A549 (cell line): ENCODE data around the gene WSCD2. TPM values are rescaled to one million over a fixed set of nuclear protein-coding genes. Genes with fewer than 3 reads are reported as not detected.

Experiments used
- ATAC-seq, 2 experiments: fragments of 200-7000 bp in 1 of 2; fragments of >200 bp in 1 of 2; cut with Nextera tagmentation in 1 of 2; cut with Tn5 transposase in 1 of 2; 3 replicates each; pipeline versions ENCODE4 v1.8.0 to v1.9.1; 2018 to 2020; ENCODE audit warnings: mild to moderate bottlenecking in 1 of 2, moderate library complexity in 1 of 2
- CTCF ChIA-PET: fragments of 300-600 bp; sonication (Branson Sonifier 250); formaldehyde crosslinking; extraction: SDS; loops from one replicate; lab custom pipeline; 2021; ENCODE audit warnings: antibody characterized with exemption, inconsistent platforms; lab: Yijun Ruan, JAX
- POLR2A ChIA-PET: fragments of 350-600 bp; formaldehyde crosslinking; extraction: SDS; loops from one replicate; lab custom pipeline; 2021; ENCODE audit warnings: antibody characterized with exemption, inconsistent platforms; lab: Yijun Ruan, JAX
- DNase-seq, 2 experiments: peaks; one replicate each; pipeline versions ENCODE4 v3.0.0 to v3.0.0-alpha.2; 2011 to 2016; ENCODE audit warnings: low read depth in 1 of 2, low spot score in 1 of 2
- FAIRE-seq: peaks from 2 replicates; lab custom pipeline; 2011; peaks lifted over from hg19 to GRCh38; lab: Jason Lieb, UNC
- H3K27ac ChIP-seq, 2 experiments: fragments of >200 bp; sonication (Bioruptor Twin); formaldehyde crosslinking; 3 replicates each; pipeline ENCODE4 v1.5.1; 2016 to 2017
- H3K4me1 ChIP-seq: fragments of >200 bp; sonication (Bioruptor Twin); formaldehyde crosslinking; 3 replicates; pipeline ENCODE4 v1.6.1; 2016
- H3K4me2 ChIP-seq: fragments of >200 bp; sonication (Bioruptor Twin); formaldehyde crosslinking; 3 replicates; pipeline ENCODE4 v1.6.1; 2016
- H3K4me3 ChIP-seq: fragments of >200 bp; sonication (Bioruptor Twin); formaldehyde crosslinking; 3 replicates; pipeline ENCODE4 v1.5.1; 2016
- H3K9me3 ChIP-seq: fragments of >200 bp; sonication (Bioruptor Twin); formaldehyde crosslinking; 3 replicates; pipeline ENCODE4 v1.6.1; 2016
- ATOH8 ChIP-seq: fragments of 250-450 bp; sonication (Bioruptor Pico); IDR thresholded peaks from 2 replicates; pipeline ENCODE4 v1.5.0; 2020; ENCODE audit warnings: low read depth, mild to moderate bottlenecking, moderate library complexity
- BHLHE40 ChIP-seq: IDR thresholded peaks from 2 replicates; pipeline ENCODE4 v1.6.1; 2012; ENCODE audit warnings: low read depth, low read length, inconsistent platforms
- CHD2 ChIP-seq: fragments of 150-350 bp; IDR thresholded peaks from 2 replicates; pipeline ENCODE4 v1.6.1; 2014; ENCODE audit warnings: low read length; ENCODE audit not compliant: partially characterized antibody
- CHD4 ChIP-seq: fragments of 200-600 bp; sonication (generic); IDR thresholded peaks from 2 replicates; pipeline ENCODE4 v1.6.1; 2016; ENCODE audit warnings: antibody characterized with exemption, mild to moderate bottlenecking, borderline replicate concordance
- E2F6 ChIP-seq: IDR thresholded peaks from 2 replicates; pipeline ENCODE4 v1.6.1; 2012; ENCODE audit warnings: low read depth, borderline replicate concordance
- EHMT2 ChIP-seq: fragments of 200-600 bp; sonication (generic); IDR thresholded peaks from 2 replicates; pipeline ENCODE4 v1.6.1; 2016; ENCODE audit warnings: antibody characterized with exemption, low read depth, mild to moderate bottlenecking, moderate library complexity
- EP300 ChIP-seq, 2 experiments: fragments of >200 bp; sonication (Bioruptor Twin); formaldehyde crosslinking; IDR thresholded peaks; 2 replicates in 1 of 2; 3 replicates in 1 of 2; pipeline ENCODE4 v1.6.1; 2016 to 2017
- HEYL ChIP-seq: fragments of 250-450 bp; sonication (Bioruptor Pico); IDR thresholded peaks from 2 replicates; pipeline ENCODE4 v1.8.0; 2021; ENCODE audit warnings: mild to moderate bottlenecking, moderate library complexity
- JUN ChIP-seq, 2 experiments: fragments of >200 bp; sonication (Bioruptor Twin); formaldehyde crosslinking; IDR thresholded peaks; 2 replicates in 1 of 2; 3 replicates in 1 of 2; pipeline ENCODE4 v1.6.1; 2016 to 2017
- KDM1A ChIP-seq: fragments of 200-600 bp; sonication (generic); IDR thresholded peaks from 2 replicates; pipeline ENCODE4 v1.6.1; 2016; ENCODE audit warnings: low read depth, mild to moderate bottlenecking
- KDM5A ChIP-seq: fragments of 200-600 bp; sonication (generic); IDR thresholded peaks from 2 replicates; pipeline ENCODE4 v1.6.1; 2016; ENCODE audit warnings: antibody characterized with exemption, mild to moderate bottlenecking
- MAFK ChIP-seq: fragments of 450-650 bp; IDR thresholded peaks from 2 replicates; pipeline ENCODE4 v1.6.1; 2014; ENCODE audit not compliant: partially characterized antibody
- NFE2L2 ChIP-seq: fragments of 150-350 bp; conservative IDR thresholded peaks from 2 replicates; pipeline ENCODE4 v1.6.1; 2014; ENCODE audit warnings: low read length
- PBX3 ChIP-seq: IDR thresholded peaks from 2 replicates; pipeline ENCODE4 v1.6.1; 2012
- POLR2AphosphoS2 ChIP-seq: conservative IDR thresholded peaks from 2 replicates; pipeline ENCODE4 v1.6.1; 2012; ENCODE audit warnings: low read length, improper control_type of control experiment, inconsistent platforms
- REST ChIP-seq: fragments of 200-600 bp; sonication (generic); IDR thresholded peaks from 2 replicates; pipeline ENCODE4 v1.6.1; 2016; ENCODE audit warnings: antibody characterized with exemption, mild to moderate bottlenecking, moderate library complexity
- RFX5 ChIP-seq: fragments of 450-650 bp; IDR thresholded peaks from 2 replicates; pipeline ENCODE4 v1.7.1; 2014; ENCODE audit warnings: antibody characterized with exemption, mild to moderate bottlenecking, moderate library complexity
- SMC3 ChIP-seq: fragments of >200 bp; sonication (Bioruptor Twin); formaldehyde crosslinking; IDR thresholded peaks from 3 replicates; pipeline ENCODE4 v1.6.1; 2018; ENCODE audit warnings: inconsistent platforms
- SREBF2 ChIP-seq: fragments of 450-650 bp; IDR thresholded peaks from 2 replicates; pipeline ENCODE4 v1.6.1; 2014; ENCODE audit warnings: mild to moderate bottlenecking, moderate library complexity
- ZC3H11A ChIP-seq: fragments of 450-650 bp; IDR thresholded peaks from 2 replicates; pipeline ENCODE4 v1.6.1; 2014; ENCODE audit warnings: antibody characterized with exemption, mild to moderate bottlenecking
- WGBS: methylation state at CpG from one replicate; pipeline ENCODE4 v1.1.6; 2017; ENCODE audit errors: missing lambda C conversion rate; 5-methylcytosine and 5-hydroxymethylcytosine counted together
- polyA plus RNA-seq, 4 experiments: library from polyadenylated mRNA; depleted of rRNA in 3 of 4; stranded (reverse); fragments of >200 nt; fragmentation: RNase III in 1 of 4; extraction: RNeasy Plus Mini Kit Qiagen cat#74134 plus additional on column Dnase treatment in 1 of 4; gene quantifications; 2 replicates in 3 of 4; 3 replicates in 1 of 4; pipeline ENCODE4 v1.2.3, GENCODE V29; 2011 to 2017

Gene WSCD2
- polyA plus RNA-seq, 2 of the 4 experiments (the other 2 are of a cell fraction): not detected

- Histone ChIP-seq H3K4me1 (no peaks in the 10 kb centered on the region), H3K4me2 (no peak overlapping the region), H3K4me3 (no peak overlapping the region), H3K27ac (no peak overlapping the region), H3K9me3 (peaks cover 8% of the 10 kb centered on the region; the same call in 1 of the 3 replicates)
- TF ChIP-seq KDM5A: no peak
- TF ChIP-seq JUN (IDR thresholded peaks at IDR 0.05): no peak
- CTCF ChIA-PET: interaction anchor here (0.7 kb wide), 1 partner anchor 42 kb away, joined by 5 read pairs; no protein-coding TSS in a partner anchor
- no peak for FAIRE-seq
- POLR2A ChIA-PET: no interaction called here
- WGBS: 9% methylated on average over 10 of the region's 10 CpGs
- DNase-seq: no peak
- no peak for ATAC-seq
Measured at GRCh38 chr12:108090932-108091678, 38.0 kb upstream of the WSCD2 start.

GRCh38 chr12:108091679-108092051, 37.4 kb upstream of the WSCD2 start:
- ATAC-seq (no peak), FAIRE-seq (no peak), DNase-seq (no peak)
- H3K27ac ChIP-seq: no peak overlapping the region
- CTCF ChIA-PET: no interaction called here
- no peak overlapping the region for H3K4me2 ChIP-seq
- TF ChIP-seq ATOH8 (CRISPR knock-in tag) (no peak), NFE2L2 (no peak), CHD4 (no peak), BHLHE40 (no peak), PBX3 (no peak)
- H3K4me3 ChIP-seq: no peak overlapping the region
- POLR2A ChIA-PET: no interaction called here
- peaks cover 8% of the 10 kb centered on the region; the same call in 1 of the 3 replicates for H3K9me3 ChIP-seq
- WGBS: 0% methylated on average over 4 of the region's 4 CpGs
- no peaks in the 10 kb centered on the region for H3K4me1 ChIP-seq

GRCh38 chr12:108093209-108093608, 35.9 kb upstream of the WSCD2 start:
- DNase-seq (no peak), FAIRE-seq (no peak), ATAC-seq (no peak)
- no peak overlapping the region for H3K4me2 ChIP-seq
- no peak overlapping the region for H3K4me3 ChIP-seq
- ChIA-PET CTCF (no interaction called here), POLR2A (no interaction called here)
- no peak overlapping the region for H3K27ac ChIP-seq
- no peak for TF ChIP-seq CHD4
- TF ChIP-seq SMC3: no peak
- TF ChIP-seq MAFK: no peak
- no peak for TF ChIP-seq RFX5
- no peak for TF ChIP-seq EHMT2
- TF ChIP-seq SREBF2: no peak
- no peak for TF ChIP-seq HEYL
- no peak for TF ChIP-seq POLR2AphosphoS2
- TF ChIP-seq NFE2L2: no peak
- no peak for TF ChIP-seq EP300 (IDR thresholded peaks at IDR 0.05)
- WGBS: under 1% methylated on average over 4 of the region's 4 CpGs
- H3K9me3 ChIP-seq: peaks cover 3% of the 10 kb centered on the region; the same call in 1 of the 3 replicates
- no peaks in the 10 kb centered on the region for H3K4me1 ChIP-seq

- DNase-seq (no peak), FAIRE-seq (no peak), ATAC-seq (no peak)
- no peaks in the 10 kb centered on the region for H3K4me1 ChIP-seq
- H3K9me3 ChIP-seq: no peaks in the 10 kb centered on the region
- H3K4me2 ChIP-seq: no peak overlapping the region
- H3K4me3 ChIP-seq: no peak overlapping the region
- H3K27ac ChIP-seq: no peak overlapping the region
- POLR2A ChIA-PET: no interaction called here
- 0% methylated on average over 2 of the region's 2 CpGs for WGBS
- CTCF ChIA-PET: no interaction called here
- no peak for TF ChIP-seq CHD2
- no peak for TF ChIP-seq E2F6
- no peak for TF ChIP-seq EP300 (IDR thresholded peaks at IDR 0.05)
- no peak for TF ChIP-seq REST
- no peak for TF ChIP-seq JUN (IDR thresholded peaks at IDR 0.05)
- TF ChIP-seq KDM1A: no peak
- TF ChIP-seq ZC3H11A: no peak
- TF ChIP-seq ATOH8 (CRISPR knock-in tag): no peak
Measured at GRCh38 chr12:108094056-108094649, 34.9 kb upstream of the WSCD2 start.
